Common myeloid progenitor, CD34-positive (primary cell): ENCODE measurements around the gene IGFLR1.

Experiments used
- CTCF ChIA-PET: fragments of 350-600 bp; sonication (Branson Sonifier 250); formaldehyde crosslinking; loops from one replicate; lab custom pipeline; 2021; ENCODE audit warnings: antibody characterized with exemption; lab: Charles Lee
- POLR2A ChIA-PET: fragments of 350-600 bp; sonication (Branson Sonifier 250); formaldehyde crosslinking; loops from one replicate; lab custom pipeline; 2021; ENCODE audit warnings: antibody characterized with exemption; lab: Charles Lee
- DNase-seq, 3 donors: peaks; one replicate each; pipeline versions ENCODE4 v3.0.0 to v3.0.0-alpha.2; 2013
- H3K27ac ChIP-seq, 2 experiments: 1 replicate in 1 of 2; 2 replicates in 1 of 2; pipeline ENCODE4 v1.7.0; 2013; ENCODE audit warnings: inconsistent platforms in 2 of 2, low read length in 2 of 2, mild to moderate bottlenecking in 2 of 2, low read depth in 1 of 2, moderate library complexity in 1 of 2; ENCODE audit not compliant: severe bottlenecking in 2 of 2, insufficient read depth in 1 of 2, poor library complexity in 1 of 2
- H3K27me3 ChIP-seq, 5 experiments: replicated peaks in 2 of 5; 1 replicate in 3 of 5; 2 replicates in 2 of 5; pipeline versions ENCODE4 v1.6.1 to v1.7.0; 2013; ENCODE audit warnings: low read length in 4 of 5, mild to moderate bottlenecking in 2 of 5, moderate library complexity in 2 of 5, inconsistent platforms in 1 of 5; ENCODE audit not compliant: insufficient read depth in 5 of 5, control insufficient read depth in 4 of 5
- H3K36me3 ChIP-seq, 4 experiments: 1 replicate in 2 of 4; 2 replicates in 2 of 4; pipeline versions ENCODE4 v1.6.1 to v1.7.0; 2013; ENCODE audit warnings: low read length in 3 of 4, control low read depth in 1 of 4, mild to moderate bottlenecking in 1 of 4; ENCODE audit not compliant: control insufficient read depth in 4 of 4, insufficient read depth in 4 of 4
- H3K4me1 ChIP-seq, 4 experiments: 1 replicate in 3 of 4; 2 replicates in 1 of 4; pipeline versions ENCODE4 v1.6.1 to v1.7.1; 2013; ENCODE audit warnings: low read length in 3 of 4, mild to moderate bottlenecking in 3 of 4, control low read depth in 1 of 4, inconsistent platforms in 1 of 4, moderate library complexity in 1 of 4; ENCODE audit not compliant: control insufficient read depth in 4 of 4, insufficient read depth in 4 of 4; ENCODE audit errors: control extremely low read depth in 1 of 4
- H3K4me3 ChIP-seq, 7 experiments: 1 replicate in 4 of 7; 2 replicates in 3 of 7; pipeline versions ENCODE4 v1.5.1 to v1.7.0; 2013; ENCODE audit warnings: mild to moderate bottlenecking in 7 of 7, low read length in 6 of 7, moderate library complexity in 6 of 7, inconsistent platforms in 2 of 7, low read depth in 2 of 7, control low read depth in 1 of 7; ENCODE audit not compliant: insufficient read depth in 4 of 7, control insufficient read depth in 1 of 7; ENCODE audit errors: extremely low read depth in 1 of 7
- H3K9me3 ChIP-seq, 5 experiments: 1 replicate in 4 of 5; 2 replicates in 1 of 5; pipeline versions ENCODE4 v1.6.1 to v1.7.1; 2013; ENCODE audit warnings: low read length in 4 of 5, mild to moderate bottlenecking in 2 of 5, inconsistent platforms in 1 of 5, low read depth in 1 of 5, moderate library complexity in 1 of 5; ENCODE audit not compliant: control insufficient read depth in 4 of 5, insufficient read depth in 2 of 5; ENCODE audit errors: control extremely low read depth in 1 of 5
- WGBS: methylation state at CpG from one replicate; pipeline ENCODE4 v1.1.5; 2013; ENCODE audit not compliant: insufficient coverage; 5-methylcytosine and 5-hydroxymethylcytosine counted together

The IGFLR1 gene

DNA sequence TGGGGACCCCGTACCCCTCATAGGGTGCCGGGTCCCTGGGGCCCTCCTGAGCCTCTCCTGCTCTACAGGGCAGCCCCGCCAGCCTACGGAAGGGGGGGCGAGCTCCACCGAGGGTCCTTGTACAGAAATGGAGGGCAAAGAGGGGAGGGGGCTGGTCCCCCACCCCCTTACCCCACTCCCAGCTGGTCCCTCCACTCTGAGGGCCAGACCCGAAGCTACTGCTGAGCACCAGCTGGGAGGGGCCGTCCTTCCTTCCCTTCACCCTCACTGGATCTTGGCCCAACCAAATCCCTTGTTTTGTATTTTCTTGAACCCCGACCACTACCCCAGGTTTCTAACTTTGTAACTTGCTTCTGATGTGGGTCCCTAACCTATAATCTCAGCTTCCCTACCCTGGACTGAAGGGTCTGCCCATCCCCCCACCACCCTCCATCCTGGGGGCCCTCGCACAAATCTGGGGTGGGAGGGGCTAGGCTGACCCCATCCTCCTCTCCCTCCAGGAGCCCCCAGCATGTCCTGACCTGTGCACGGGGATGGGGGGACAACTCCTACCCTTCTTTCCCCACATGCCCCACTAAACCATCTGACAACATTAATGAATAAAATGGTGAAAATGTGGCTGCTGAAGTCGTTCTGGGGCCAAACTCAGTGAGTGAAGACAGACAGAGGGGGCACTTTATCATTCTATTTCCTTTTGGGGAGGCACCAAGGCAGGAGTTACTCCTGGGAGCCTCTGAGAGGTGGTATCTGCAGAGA, 46.1 kb upstream of the IGFLR1 start:
- Histone ChIP-seq H3K27ac (no peak overlapping the region), H3K4me1 (no peaks in the 10 kb centered on the region), H3K27me3 (no peaks in the 10 kb centered on the region), H3K4me3 (no peak overlapping the region), H3K36me3 (peaks cover 0 to 26% (median 5%) of the 10 kb centered on the region in 4 experiments), H3K9me3 (no peaks in the 10 kb centered on the region)
- ChIA-PET POLR2A (no interaction called here), CTCF (interaction anchor here (1.3 kb wide), 1 partner anchor 10 kb away, joined by 3 read pairs; no protein-coding TSS in a partner anchor)
- 87% methylated on average over 5 of the region's 12 CpGs for WGBS
- no peak for DNase-seq

DNA sequence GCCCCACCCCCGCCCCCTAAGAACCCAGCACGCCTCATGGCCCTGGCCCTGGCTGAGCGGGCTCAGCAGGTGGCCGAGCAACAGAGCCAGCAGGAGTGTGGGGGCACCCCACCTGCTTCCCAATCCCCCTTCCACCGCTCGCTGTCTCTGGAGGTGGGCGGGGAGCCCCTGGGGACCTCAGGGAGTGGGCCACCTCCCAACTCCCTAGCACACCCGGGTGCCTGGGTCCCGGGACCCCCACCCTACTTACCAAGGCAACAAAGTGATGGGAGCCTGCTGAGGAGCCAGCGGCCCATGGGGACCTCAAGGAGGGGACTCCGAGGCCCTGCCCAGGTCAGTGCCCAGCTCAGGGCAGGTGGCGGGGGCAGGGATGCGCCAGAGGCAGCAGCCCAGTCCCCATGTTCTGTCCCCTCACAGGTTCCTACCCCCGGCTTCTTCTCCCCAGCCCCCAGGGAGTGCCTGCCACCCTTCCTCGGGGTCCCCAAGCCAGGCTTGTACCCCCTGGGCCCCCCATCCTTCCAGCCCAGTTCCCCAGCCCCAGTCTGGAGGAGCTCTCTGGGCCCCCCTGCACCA, 45.1 kb upstream of the IGFLR1 start:
- no peak overlapping the region for H3K4me3 ChIP-seq
- no peak for DNase-seq
- H3K9me3 ChIP-seq = no peaks in the 10 kb centered on the region
- peaks cover 0 to 36% (median 9%) of the 10 kb centered on the region in 4 experiments for H3K36me3 ChIP-seq
- ChIA-PET CTCF (no interaction called here), POLR2A (no interaction called here)
- WGBS = 99% methylated on average over 9 of the region's 15 CpGs
- H3K27ac ChIP-seq = no peak overlapping the region
- no peaks in the 10 kb centered on the region for H3K27me3 ChIP-seq
- H3K4me1 ChIP-seq = no peaks in the 10 kb centered on the region

DNA sequence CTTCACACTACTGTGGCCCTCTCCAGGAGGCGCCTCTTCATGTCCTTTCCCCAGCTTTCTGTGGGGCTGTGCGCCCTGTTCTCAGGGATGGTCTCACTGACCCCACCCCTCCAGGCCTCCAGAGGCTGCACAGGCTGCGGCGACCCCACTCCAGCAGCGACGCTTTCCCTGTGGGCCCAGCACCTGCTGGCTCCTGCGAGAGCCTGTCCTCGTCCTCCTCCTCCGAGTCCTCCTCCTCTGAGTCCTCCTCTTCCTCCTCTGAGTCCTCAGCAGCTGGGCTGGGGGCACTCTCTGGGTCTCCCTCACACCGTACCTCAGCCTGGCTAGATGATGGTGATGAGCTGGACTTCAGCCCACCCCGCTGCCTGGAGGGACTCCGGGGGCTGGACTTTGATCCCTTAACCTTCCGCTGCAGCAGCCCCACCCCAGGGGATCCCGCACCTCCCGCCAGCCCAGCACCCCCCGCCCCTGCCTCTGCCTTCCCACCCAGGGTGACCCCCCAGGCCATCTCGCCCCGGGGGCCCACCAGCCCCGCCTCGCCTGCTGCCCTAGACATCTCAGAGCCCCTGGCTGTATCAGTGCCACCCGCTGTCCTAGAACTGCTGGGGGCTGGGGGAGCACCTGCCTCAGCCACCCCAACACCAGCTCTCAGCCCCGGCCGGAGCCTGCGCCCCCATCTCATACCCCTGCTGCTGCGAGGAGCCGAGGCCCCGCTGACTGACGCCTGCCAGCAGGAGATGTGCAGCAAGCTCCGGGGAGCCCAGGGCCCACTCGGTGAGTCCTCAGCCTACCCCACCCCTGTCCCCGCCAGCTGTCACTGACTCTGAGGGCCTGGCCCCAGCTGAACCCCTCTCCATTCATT, 44.3 kb upstream of the IGFLR1 start:
- POLR2A ChIA-PET = no interaction called here
- WGBS = 96% methylated on average over 27 of the region's 31 CpGs
- Histone ChIP-seq H3K9me3 (no peaks in the 10 kb centered on the region), H3K27ac (no peak overlapping the region), H3K4me1 (no peaks in the 10 kb centered on the region), H3K27me3 (no peaks in the 10 kb centered on the region), H3K4me3 (no peak overlapping the region), H3K36me3 (peaks cover 0 to 44% (median 13%) of the 10 kb centered on the region in 4 experiments)
- DNase-seq = no peak
- CTCF ChIA-PET = no interaction called here

DNA sequence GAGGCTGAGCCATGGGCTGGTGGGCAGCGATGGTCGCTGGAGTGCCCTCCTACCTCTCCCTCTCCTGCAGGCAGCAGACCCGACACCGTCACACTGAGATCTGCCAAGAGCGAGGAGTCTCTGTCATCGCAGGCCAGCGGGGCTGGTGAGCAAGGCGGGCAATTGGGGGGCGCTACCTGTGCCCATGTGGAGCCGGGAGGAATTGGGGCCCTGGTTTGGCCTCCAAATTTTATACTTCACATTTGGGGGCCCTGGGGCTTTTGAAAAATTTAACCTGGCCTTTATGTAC, 43.0 kb upstream of the IGFLR1 start:
- H3K9me3 ChIP-seq = no peaks in the 10 kb centered on the region
- no peaks in the 10 kb centered on the region for H3K27me3 ChIP-seq
- DNase-seq = no peak
- no peak overlapping the region for H3K4me3 ChIP-seq
- H3K27ac ChIP-seq = no peak overlapping the region
- WGBS = 94% methylated on average over 6 of the region's 10 CpGs
- H3K4me1 ChIP-seq = no peaks in the 10 kb centered on the region
- CTCF ChIA-PET = no interaction called here
- H3K36me3 ChIP-seq = peaks cover 4 to 55% (median 17%) of the 10 kb centered on the region in 4 experiments
- POLR2A ChIA-PET = no interaction called here

DNA sequence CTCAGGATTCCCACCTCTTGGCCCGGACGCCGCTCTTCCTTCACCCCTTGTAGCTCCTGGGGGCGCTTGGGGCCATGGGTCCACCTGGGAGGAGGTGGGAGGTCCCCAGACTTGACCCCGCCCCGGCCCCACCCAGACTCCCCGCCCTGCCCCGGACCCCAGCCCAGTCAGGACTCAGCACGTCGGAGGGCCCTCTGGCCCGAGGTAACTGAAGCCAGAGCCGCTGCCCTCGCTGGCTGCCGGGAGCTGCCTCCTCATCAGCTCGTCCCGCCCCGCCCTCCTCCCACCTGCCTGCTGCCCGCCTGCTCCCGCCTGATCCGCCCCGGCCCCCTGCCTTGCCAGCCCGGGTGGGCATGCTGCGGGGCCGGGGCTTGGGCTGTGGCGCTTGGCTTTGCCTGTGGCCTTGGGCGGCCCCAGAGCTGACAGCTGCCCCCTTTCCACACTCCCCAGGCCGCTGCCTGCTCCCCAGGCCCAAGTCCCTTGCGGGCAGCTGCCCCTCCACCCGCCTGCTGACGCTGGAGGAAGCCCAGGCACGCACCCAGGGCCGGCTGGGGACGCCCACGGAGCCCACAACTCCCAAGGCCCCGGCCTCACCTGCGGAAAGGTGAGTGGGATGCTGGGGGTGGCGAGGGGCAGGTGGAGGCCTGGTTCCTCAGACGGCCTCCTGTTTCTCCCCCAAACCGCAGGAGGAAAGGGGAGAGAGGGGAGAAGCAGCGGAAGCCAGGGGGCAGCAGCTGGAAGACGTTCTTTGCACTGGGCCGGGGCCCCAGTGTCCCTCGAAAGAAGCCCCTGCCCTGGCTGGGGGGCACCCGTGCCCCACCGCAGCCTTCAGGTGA, 42.5 kb upstream of the IGFLR1 start:
- DNase-seq = no peak
- H3K27me3 ChIP-seq = no peaks in the 10 kb centered on the region
- WGBS = 97% methylated on average over 37 of the region's 45 CpGs
- peaks cover 6 to 60% (median 21%) of the 10 kb centered on the region in 4 experiments for H3K36me3 ChIP-seq
- POLR2A ChIA-PET = no interaction called here
- H3K4me1 ChIP-seq = no peaks in the 10 kb centered on the region
- H3K27ac ChIP-seq = no peak overlapping the region
- CTCF ChIA-PET = no interaction called here
- no peaks in the 10 kb centered on the region for H3K9me3 ChIP-seq
- no peak overlapping the region for H3K4me3 ChIP-seq

DNA sequence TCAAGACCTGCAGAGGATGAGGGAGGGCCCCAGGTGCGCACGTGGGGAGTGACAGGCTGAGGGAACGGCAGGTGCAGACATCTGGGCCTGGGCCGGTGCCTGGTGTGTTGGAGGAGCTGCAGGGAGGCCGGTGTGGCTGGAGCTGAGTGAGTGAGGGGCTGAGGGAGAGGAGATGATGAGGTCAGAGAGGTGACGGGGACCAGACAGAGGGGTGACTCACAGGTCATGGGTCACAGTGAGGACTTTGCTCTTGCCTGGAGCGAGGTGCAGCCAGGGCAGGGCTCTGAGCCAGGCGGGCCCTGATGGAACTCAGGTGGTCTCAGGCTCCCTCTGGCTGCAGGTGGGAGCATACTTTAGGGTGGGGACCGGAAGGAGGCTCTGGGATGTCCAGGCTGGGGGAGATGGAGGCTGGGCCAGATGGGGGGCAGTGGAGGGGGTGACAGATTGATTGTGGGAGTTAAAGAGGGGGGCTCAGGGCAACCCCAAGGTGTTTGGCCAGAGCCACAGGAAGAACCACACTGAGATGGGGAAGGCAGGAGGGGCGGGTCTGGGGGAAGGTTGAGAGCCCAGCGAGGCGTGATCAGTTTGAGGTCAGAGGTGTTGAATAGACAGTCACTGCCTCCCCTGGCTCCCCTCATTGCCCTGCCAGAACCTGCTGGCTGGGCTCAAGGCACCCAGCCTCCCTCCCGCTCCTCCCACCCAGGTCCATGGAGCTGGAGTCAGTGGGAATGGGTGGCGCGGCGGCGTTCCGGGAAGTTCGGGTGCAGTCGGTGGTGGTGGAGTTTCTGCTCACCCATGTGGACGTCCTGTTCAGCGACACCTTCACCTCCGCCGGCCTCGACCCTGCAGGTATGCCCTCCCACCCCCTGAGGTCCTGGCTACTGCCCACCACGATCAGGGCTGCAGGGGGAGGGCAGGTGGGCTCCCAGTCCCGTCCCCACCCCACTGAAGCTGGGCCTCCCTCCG, 41.5 kb upstream of the IGFLR1 start:
- Histone ChIP-seq H3K27me3 (no peaks in the 10 kb centered on the region), H3K9me3 (no peaks in the 10 kb centered on the region), H3K36me3 (peaks cover 6 to 66% (median 26%) of the 10 kb centered on the region in 4 experiments), H3K27ac (no peak overlapping the region), H3K4me1 (no peaks in the 10 kb centered on the region), H3K4me3 (no peak overlapping the region)
- POLR2A ChIA-PET = no interaction called here
- DNase-seq = no peak
- WGBS = 99% methylated on average over 20 of the region's 28 CpGs
- CTCF ChIA-PET = no interaction called here
